Left forelimb (tissue), 1 donor: ENCODE results near the gene KCNK1.
"Not testable (repeated sequence)": the region's sequence is repeated elsewhere in the genome, so short reads cannot be mapped to it uniquely, and the experiment has no call there.

Experiments used
- DNase-seq: peaks from one replicate; pipeline ENCODE4 v3.0.0-alpha.2; 2018; ENCODE audit warnings: low spot score

Gene KCNK1

GRCh38 chr1:233667741-233668140 lies 53.8 kb downstream of the KCNK1 start:
- DNase-seq: no peak

DNA sequence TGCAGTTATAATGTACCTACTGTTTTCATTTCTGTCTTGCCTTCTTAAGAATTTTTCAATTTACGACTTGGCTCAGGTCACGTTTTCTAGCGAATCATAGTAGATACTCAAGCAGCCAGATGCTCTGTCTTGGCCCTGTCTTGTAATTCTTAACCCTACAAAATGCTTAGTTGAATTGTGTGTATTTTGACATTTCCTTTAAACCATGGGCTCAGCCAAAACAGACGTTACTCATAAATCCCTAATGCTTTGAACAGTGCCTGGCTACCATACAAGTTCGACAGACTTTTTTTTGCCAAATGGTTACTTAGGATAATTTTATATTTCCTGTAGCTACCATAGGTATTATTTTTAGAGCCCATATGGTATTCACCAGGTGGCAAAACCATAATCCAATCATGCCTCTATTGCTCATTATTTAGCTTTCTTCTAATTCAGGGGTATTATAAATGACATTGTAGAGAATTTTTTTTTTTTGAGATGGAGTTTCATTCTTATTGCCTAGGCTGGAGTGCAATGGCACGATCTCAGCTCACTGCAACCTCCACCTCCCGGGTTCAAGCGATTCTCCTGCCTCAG lies 54.3 kb downstream of the KCNK1 start:
- DNase-seq: no peak

- no peak for DNase-seq
Observed at GRCh38 chr1:233668725-233669294, 54.9 kb downstream of the KCNK1 start.

DNA sequence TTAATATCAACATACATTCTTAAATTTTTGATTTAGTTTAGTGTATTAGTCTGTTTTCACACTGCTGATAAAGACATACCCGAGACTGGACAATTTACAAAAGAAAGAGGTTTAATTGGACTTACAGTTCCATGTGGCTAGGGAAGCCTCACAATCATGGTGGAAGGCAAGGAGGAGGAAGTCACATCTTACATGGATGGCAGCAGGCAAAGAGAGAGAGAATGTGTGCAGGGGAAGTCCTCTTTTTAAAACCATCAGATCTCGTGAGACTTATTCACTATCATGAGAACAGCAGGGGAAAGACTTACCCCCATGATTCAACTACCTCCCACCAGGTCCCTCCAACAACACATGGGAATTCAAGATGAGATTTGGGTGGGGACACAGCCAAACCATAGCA lies 56.5 kb downstream of the KCNK1 start:
- DNase-seq: not testable (repeated sequence)

- no peak for DNase-seq
Observed at GRCh38 chr1:233671286-233671685, 57.4 kb downstream of the KCNK1 start.

DNA sequence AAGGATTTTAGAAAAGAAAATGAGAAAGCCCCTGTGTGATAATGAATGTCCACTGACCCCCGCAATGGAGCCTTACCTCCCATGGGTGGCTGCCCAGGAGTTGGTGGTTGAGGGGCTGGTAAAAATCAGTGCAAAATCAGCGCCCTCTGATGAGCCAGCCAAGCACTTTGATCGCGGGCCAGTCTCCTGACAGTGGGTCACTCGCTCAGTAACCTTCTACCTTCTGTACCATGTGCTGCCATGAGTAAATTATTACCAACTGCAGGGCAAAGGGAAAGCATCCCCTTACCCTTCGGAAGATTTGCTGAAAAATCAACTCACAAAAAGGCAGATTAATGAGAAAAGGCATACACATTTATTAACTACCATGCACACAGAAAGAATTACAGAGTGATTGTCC lies 58.8 kb downstream of the KCNK1 start:
- no peak for DNase-seq

GRCh38 chr1:233673261-233673946 lies 59.5 kb downstream of the KCNK1 start:
- no peak for DNase-seq

- no peak for DNase-seq
Observed at GRCh38 chr1:233673947-233674431, 60.1 kb downstream of the KCNK1 start.

- no peak for DNase-seq
Observed at GRCh38 chr1:233675446-233675845, 61.5 kb downstream of the KCNK1 start.

GRCh38 chr1:233675893-233676292 lies 62.0 kb downstream of the KCNK1 start:
- no peak for DNase-seq

DNA sequence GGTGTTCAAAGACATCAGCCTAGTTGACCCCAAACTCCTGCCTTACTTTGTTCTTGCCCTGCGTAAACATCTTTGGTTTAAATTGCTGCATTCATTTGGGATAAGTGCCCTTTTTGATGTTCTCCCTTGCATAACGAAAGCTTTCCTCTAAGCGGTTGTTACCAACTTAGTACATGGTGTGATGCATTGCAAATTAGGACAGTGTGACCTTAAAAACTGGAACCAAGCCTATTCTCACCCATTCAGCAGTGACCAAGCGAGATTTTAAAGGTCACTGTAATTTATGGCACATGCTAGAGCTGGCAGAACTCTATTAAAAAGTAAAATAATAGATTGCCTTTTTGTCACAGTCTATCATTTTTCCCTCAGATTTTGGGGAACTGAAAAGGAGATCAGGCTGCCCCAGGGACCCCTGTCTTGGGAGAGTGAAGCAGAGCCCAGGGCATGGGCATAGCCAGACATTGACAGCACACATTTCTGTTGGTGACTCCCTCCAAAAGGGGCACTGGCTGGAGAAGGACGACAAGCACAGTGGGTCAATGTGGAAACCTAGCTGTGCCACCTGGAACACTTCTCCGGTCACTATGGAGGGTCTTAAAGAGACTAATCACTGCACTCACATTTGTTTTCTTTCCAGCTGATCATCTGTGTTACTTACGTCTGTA lies 63.9 kb downstream of the KCNK1 start:
- DNase-seq: no peak

DNA sequence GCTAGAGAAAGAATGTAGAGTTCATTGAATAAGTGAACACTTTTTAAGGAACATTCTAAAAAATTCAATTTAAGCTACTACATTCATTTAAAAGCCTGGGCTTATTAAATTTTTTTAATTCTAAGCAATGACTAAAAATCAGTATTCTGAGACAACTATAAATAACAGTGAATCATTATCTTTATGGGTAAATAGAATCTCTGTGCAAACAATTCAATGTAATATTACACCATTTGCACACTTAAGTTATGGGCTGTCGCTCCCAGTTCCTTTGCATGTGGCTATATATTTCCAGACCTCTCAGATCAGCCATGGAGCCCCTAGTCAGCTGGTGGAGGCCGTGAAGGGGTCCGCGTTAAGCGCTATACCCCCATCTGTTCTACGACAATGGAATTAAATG lies 65.1 kb downstream of the KCNK1 start:
- no peak for DNase-seq

DNA sequence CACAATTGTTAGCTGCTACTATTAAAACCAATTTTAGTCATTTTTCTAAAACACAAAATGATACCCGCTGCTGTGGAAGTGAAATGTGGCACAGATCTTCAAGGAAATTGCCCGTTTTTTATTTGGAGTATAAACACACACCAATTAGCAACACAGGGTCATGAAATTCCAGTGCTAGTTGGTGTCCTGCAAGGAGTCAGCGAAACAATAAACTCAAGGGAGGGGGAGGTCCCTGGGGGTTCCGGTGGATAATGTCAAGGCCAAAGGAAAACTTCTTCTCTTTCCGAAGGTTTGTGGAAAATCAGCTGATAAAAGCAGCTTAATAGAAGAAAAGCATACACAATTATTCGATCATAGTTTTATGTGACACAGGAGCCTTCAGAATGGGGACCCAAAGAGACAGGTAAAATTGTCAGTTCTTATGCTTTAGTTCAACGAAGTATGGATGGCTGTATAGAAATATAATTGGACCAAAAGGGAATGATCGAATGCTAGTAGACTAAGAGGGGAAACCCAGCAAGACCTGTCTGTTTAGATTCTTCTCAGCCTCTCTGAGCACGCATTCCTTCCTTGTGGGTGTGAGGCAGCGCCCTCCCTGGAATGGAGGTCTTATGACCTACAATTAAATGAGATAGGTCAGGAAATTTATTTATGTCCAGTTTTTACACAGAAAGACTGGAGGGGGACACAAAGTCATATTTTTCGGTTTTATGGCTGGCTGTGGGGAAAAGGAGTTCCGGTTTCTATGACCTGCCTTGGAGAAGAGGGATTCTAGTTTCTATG lies 65.9 kb downstream of the KCNK1 start:
- no peak for DNase-seq

DNA sequence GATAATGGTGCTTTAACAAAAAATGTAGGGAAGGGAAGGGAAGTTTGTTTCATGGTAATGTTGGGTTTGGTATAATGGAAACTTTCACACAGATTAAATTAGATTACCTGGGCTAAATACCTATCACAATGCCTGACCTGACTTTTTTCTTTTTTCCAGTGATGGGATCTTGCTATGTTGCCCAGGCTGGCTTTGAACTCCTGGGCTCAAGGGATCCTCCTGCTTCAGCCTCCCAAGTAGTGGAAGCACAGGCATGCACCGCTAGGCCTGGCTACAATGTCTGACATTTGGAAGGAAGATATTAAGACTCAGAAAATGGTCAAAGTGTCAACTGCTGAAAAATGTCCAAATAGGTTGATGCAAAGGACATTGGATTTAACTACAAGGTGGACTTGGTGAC lies 67.4 kb downstream of the KCNK1 start:
- DNase-seq: no peak

DNA sequence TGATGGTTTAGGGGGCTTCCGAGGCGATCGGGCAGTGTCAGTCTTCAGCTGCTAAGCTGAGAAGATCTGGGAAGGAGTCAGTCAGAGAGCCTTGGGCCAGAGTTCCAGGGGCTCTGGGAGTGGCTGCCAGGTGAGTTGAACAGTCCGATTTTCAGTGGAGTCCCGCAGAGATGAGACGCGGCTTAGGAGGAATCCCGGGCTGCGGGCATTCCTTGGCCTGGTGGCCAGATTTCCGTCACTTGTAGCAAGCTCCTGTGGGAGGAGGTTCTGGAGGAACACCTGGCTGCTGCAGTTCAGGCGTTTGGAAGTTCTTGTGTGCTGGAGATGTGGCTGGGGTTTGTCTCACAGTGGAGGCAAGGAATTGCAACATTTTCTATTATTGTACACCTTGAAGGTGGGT lies 72.7 kb downstream of the KCNK1 start:
- not testable (repeated sequence) for DNase-seq

DNA sequence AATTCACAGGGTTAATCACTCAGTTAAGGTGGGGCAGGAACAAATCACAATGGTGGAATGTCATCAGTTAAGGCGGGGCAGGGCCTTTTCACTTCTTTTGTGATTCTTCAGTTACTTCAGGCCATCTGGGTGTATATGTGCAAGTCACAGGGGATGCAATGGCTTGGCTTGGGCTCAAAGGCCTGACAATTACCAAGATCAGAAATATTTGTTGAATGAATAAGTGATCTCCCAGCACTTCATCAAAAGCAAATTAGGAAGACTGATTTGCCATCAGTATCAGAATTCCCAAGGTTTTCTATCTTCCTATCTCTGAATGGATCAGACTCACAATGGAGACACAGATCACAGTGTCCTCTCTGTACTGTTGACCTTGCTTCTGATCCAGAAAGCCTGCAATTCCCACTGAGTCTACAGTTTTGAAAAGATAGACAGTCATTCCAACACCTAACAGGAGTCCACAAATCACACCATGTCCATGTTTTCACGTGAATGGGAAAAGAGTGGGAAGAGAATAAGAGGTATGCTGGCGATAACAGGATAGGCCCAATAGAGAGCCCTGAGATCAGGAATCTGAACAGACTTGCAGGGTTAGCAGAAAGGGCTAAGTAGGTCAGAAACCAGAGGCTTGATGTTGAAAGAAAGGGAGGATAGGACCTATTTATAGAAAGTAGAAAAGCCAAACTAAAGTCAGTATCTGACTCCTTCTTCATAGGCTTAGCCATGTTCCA lies 75.3 kb downstream of the KCNK1 start:
- no peak for DNase-seq

GRCh38 chr1:233689748-233690254 lies 75.9 kb downstream of the KCNK1 start:
- no peak for DNase-seq

GRCh38 chr1:233695901-233696300 lies 82.0 kb downstream of the KCNK1 start:
- DNase-seq: no peak

GRCh38 chr1:233700338-233700737 lies 86.4 kb downstream of the KCNK1 start:
- no peak for DNase-seq

GRCh38 chr1:233704170-233704897 lies 90.4 kb downstream of the KCNK1 start:
- no peak for DNase-seq
